ENCODE measurements around the gene ASAP3. TPM values are rescaled to one million over a fixed set of nuclear protein-coding genes. Genes with fewer than 3 reads are reported as not detected.

Gene ASAP3
- total RNA-seq, 1 experiment from 2014 or later, result 17.6 TPM

GRCh38 chr1:23420778-23421177, 63.2 kb downstream of the ASAP3 start:
- ChIA-PET CTCF (no interaction called here), POLR2A (ENCODE audit: unreplicated experiment) (no interaction called here)
- TF ChIP-seq CTCF (conservative IDR thresholded peaks at IDR 0.05) (no peak), EZH2 (IDR thresholded peaks at IDR 0.05; ENCODE audit: low read depth) (no peak)
- no peaks in the 10 kb centered on the region for H3K36me3 ChIP-seq (ENCODE audit: low read depth)
- H3K27me3 ChIP-seq (ENCODE audit: insufficient read depth, low read depth), result no peaks in the 10 kb centered on the region
- H4K20me1 ChIP-seq (ENCODE audit: insufficient read depth), result no peaks in the 10 kb centered on the region
- H3K27ac ChIP-seq, result no peak overlapping the region
- BruUV-seq (replicated peaks), result no TSS peak
- intact Hi-C loops (cut with micrococcal nuclease; ENCODE audit: unreplicated experiment), result no loop called here
- no peak overlapping the region for H3K4me3 ChIP-seq
- H3K79me2 ChIP-seq (ENCODE audit: low read depth), result no peaks in the 10 kb centered on the region
- H2AFZ ChIP-seq, result no peak overlapping the region
- H3K9me3 ChIP-seq (ENCODE audit: insufficient read depth, low read depth), result no peaks in the 10 kb centered on the region
- H3K9me2 ChIP-seq (ENCODE audit: insufficient read depth), result no peaks in the 10 kb centered on the region
- 0 out of 2 replicates have a peak, but pooled peaks cover 2% of the 10 kb centered on the region for H3F3A ChIP-seq (ENCODE audit: insufficient read depth, low read depth)
- H3K4me1 ChIP-seq (replicated peaks; ENCODE audit: insufficient read depth), result no peaks in the 10 kb centered on the region
- no peak for DNase-seq
- no peak overlapping the region for H3K4me2 ChIP-seq

GRCh38 chr1:23419180-23419579, 64.8 kb downstream of the ASAP3 start:
- Histone ChIP-seq H3K4me3 (no peak overlapping the region), H3K4me2 (no peak overlapping the region), H3F3A (ENCODE audit: insufficient read depth, low read depth) (0 out of 2 replicates have a peak, but pooled peaks cover 2% of the 10 kb centered on the region), H3K27me3 (ENCODE audit: insufficient read depth, low read depth) (no peaks in the 10 kb centered on the region), H2AFZ (no peak overlapping the region), H3K27ac (no peak overlapping the region), H3K9me3 (ENCODE audit: insufficient read depth, low read depth) (no peaks in the 10 kb centered on the region), H3K9me2 (ENCODE audit: insufficient read depth) (no peaks in the 10 kb centered on the region), H3K79me2 (ENCODE audit: low read depth) (no peaks in the 10 kb centered on the region), H3K36me3 (ENCODE audit: low read depth) (no peaks in the 10 kb centered on the region), H4K20me1 (ENCODE audit: insufficient read depth) (no peaks in the 10 kb centered on the region), H3K4me1 (replicated peaks; ENCODE audit: insufficient read depth) (no peaks in the 10 kb centered on the region)
- ChIA-PET POLR2A (ENCODE audit: unreplicated experiment) (no interaction called here), CTCF (interaction anchor here (0.5 kb wide), 1 partner anchor 73 kb away, joined by 3 read pairs; no protein-coding TSS in a partner anchor)
- TF ChIP-seq EZH2 (IDR thresholded peaks at IDR 0.05; ENCODE audit: low read depth) (no peak), CTCF (conservative IDR thresholded peaks at IDR 0.05) (no peak)
- no TSS peak for BruUV-seq (replicated peaks)
- intact Hi-C loops (cut with micrococcal nuclease; ENCODE audit: unreplicated experiment), result no loop called here
- no peak for DNase-seq

- no peak for DNase-seq
- Histone ChIP-seq H3K79me2 (ENCODE audit: low read depth) (no peaks in the 10 kb centered on the region), H4K20me1 (ENCODE audit: insufficient read depth) (no peaks in the 10 kb centered on the region), H3F3A (ENCODE audit: insufficient read depth, low read depth) (0 out of 2 replicates have a peak, but pooled peaks cover 2% of the 10 kb centered on the region), H3K4me2 (no peak overlapping the region), H3K27me3 (ENCODE audit: insufficient read depth, low read depth) (no peaks in the 10 kb centered on the region), H3K9me2 (ENCODE audit: insufficient read depth) (no peaks in the 10 kb centered on the region), H3K36me3 (ENCODE audit: low read depth) (no peaks in the 10 kb centered on the region), H3K4me1 (replicated peaks; ENCODE audit: insufficient read depth) (no peaks in the 10 kb centered on the region), H3K4me3 (no peak overlapping the region), H2AFZ (no peak overlapping the region), H3K27ac (no peak overlapping the region), H3K9me3 (ENCODE audit: insufficient read depth, low read depth) (no peaks in the 10 kb centered on the region)
- ChIA-PET CTCF (interaction anchor here (0.6 kb wide), 1 partner anchor 8 kb away, joined by 8 read pairs; no protein-coding TSS in a partner anchor), POLR2A (ENCODE audit: unreplicated experiment) (interaction anchor here (0.6 kb wide), 1 partner anchor 33 kb away, joined by 5 read pairs; no protein-coding TSS in a partner anchor)
- TF ChIP-seq CTCF (conservative IDR thresholded peaks at IDR 0.05), result no peak
- TF ChIP-seq EZH2 (IDR thresholded peaks at IDR 0.05; ENCODE audit: low read depth), result no peak
- no TSS peak for BruUV-seq (replicated peaks)
- intact Hi-C loops (cut with micrococcal nuclease; ENCODE audit: unreplicated experiment), result no loop called here
These were observed 66.4 kb downstream of the ASAP3 start for GRCh38 chr1:23417570-23417969.
